Inferior parietal cortex (tissue), 1 donor: ENCODE results near the gene FXYD5.
A peak's percentile ranks its signal among the peaks of the same experiment; 100 is the strongest.

Experiments used
- DNase-seq: peaks from one replicate; pipeline ENCODE4 v3.0.0-alpha.2; 2016; ENCODE audit errors: extremely low spot score

The FXYD5 gene

DNA sequence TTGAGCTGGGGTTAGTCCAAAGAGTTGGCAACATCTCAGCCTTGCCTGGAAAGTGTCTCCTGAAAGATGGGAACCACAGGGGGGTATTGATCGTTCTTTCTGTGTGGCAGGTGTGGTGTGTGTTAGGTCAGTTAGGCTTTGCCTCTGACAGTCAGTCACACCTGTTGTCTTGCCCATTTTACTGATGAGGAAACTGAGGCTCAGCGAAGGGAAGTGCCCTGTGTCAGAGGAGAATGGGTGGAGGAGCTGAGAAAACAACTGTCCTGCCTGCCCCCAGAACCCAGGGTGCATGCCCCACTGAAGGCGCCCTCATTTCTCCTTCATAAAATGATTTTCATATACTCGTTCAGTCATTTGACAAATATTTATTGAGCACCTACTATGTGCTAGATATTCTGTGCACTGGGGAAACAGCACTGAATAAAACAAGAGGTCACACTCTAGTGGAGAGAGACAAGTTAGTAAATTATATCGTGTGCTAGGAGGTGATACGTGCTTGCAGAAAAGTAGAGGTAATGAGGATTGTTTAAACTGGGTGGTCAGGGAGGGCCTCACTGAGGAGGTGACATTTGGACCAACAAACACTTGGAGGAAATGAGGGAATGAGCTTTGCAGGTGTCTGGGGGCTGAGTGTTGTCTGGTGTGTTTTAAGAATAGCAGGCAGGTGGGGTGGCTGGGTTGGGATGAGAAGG, 1.6 kb downstream of the FXYD5 start:
- no peak for DNase-seq

- no peak for DNase-seq
These were observed 2.1 kb downstream of the FXYD5 start for GRCh38 chr19:35156673-35157014.

DNA sequence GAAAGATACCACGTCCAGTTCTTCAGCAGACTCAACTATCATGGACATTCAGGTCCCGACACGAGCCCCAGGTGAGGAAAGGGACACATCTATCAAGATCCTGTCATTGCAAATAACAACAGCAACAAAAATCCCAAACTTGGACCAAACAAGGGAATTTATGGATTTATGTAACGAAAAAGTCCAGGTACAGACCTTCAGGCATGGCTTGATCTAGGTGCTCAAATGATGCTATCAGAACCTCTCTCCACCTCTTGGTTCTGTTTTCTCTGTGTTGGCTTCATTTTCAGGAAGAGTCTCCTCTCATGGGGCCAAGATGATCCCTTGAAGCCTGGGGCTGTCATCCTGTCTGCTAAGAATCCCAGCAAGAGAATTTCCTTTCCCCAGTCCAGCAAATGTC, 2.9 kb downstream of the FXYD5 start:
- DNase-seq, result no peak

- no peak for DNase-seq
These were observed 5.1 kb downstream of the FXYD5 start for GRCh38 chr19:35159606-35160005.

DNA sequence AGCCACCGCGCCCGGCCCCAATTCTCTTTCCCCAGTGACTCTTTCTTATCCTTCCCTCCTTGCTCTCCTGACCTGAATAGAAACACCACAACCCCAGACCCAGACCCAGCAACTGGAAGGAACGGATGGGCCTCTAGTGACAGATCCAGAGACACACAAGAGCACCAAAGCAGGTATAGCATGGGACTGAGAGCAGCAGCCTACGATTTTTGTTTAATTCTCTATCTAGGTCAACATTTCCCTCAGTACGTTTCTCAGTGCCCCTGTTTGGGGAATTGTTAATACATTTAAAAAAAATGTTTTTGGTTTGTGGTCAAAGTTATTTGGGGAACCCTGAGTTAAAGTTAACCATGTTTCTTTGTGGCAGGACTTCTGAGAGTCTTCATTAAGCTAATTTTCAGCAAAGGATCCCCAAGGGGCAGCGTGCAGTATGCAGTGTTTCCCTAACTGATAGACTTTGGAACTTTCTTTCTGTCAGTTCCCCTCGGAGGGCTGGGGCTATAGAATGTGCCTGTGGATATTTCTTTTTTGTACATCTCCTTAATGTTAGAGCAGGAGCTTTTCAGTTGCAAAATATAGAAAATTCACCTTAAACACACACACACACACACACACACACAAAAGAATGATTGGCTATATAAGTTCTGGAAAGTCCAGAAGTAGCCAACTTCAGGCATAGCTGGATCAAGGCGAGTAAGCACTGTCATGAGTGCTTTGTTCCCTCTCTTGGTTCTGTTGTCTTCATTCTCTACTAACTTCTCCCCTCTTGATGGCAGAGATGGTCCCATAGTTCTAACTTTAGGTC, 6.3 kb downstream of the FXYD5 start:
- DNase-seq, result no peak

DNA sequence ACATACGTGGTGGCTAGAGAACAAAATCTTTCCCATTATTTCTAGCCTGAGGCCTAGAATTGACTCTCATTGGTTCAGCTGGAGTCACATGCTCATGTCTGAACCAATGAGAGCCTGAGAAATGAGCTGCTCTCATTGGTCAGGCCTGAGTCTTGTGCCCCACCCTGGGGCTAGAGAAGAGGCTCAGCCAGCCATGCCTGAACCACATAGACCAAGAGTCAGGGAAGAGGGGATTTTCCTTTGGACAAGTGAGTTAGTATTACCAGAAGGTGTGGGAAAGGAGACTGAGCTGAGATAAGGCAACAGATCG, 6.9 kb downstream of the FXYD5 start:
- no peak for DNase-seq

- DNase-seq, result no peak
These were observed 8.2 kb downstream of the FXYD5 start for GRCh38 chr19:35162471-35163326.

- DNase-seq, result no peak
These were observed 9.9 kb downstream of the FXYD5 start for GRCh38 chr19:35164418-35164817.

- no peak for DNase-seq
These were observed 10.9 kb downstream of the FXYD5 start for GRCh38 chr19:35165200-35166058.

- DNase-seq, result peak; percentile 35
These were observed 11.8 kb downstream of the FXYD5 start for GRCh38 chr19:35166100-35167063.

GRCh38 chr19:35167251-35168119, 12.9 kb downstream of the FXYD5 start:
- no peak for DNase-seq

GRCh38 chr19:35168196-35168595, 13.7 kb downstream of the FXYD5 start:
- no peak for DNase-seq

DNA sequence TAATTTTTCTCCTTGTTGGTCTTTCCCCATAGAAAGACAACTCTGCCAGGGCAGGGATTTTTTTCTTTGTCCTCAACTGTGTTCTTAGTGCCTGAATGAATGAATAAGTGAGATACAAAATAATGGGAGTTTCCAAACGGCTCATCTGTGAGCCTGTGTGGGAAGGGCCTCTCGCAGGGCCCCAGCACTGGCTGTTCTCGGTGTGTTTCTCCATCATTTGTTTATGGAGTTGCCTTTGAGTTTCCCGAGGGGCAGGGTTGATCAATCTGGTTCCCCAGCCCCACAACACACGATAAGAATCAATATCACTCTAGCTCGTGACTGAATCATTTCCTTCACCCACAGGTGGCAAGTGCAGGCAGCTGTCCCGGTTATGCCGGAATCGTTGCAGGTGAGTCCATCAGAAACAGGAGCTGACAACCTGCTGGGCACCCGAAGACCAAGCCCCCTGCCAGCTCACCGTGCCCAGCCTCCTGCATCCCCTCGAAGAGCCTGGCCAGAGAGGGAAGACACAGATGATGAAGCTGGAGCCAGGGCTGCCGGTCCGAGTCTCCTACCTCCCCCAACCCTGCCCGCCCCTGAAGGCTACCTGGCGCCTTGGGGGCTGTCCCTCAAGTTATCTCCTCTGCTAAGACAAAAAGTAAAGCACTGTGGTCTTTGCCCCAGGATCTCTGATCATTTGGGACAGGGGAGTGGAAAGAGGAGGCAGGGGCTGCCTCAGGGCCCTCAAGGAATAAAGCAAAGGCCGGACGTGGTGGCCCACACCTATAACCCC, 14.9 kb downstream of the FXYD5 start:
- no peak for DNase-seq

DNA sequence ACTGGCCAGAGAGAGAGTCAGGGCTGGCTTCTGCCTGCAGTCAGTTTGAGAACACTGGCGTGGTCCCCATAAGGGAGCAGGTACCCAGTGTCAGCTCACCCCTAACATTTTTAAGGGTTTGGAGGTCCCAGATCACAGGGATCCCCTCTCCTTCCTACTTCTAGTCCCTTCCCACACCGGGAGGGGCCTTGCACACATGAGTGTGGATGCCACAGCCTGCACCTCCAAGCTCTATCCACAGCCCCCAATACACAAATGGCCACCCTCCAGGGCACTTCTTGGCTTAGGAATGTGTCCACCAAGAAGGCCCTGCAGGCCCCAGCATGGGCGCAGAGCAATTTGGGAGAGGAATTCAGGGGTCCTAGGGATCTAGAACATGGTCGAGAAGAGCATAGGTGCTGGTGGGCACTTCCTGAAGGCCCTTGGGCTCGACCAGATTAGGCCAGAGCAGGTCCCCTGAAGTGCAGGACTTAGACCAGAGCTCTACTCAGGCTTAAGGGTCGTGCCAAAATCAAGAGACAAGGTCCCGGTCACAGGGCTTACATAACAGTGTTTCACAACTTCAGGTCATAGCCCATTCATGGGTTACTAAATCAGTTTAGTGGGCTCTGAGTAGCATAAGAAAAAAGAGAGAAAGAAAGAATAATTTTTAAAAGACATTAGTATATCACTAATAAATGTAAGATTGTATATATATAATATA, 16.0 kb downstream of the FXYD5 start:
- DNase-seq, result no peak

GRCh38 chr19:35171730-35172129, 17.2 kb downstream of the FXYD5 start:
- no peak for DNase-seq

DNA sequence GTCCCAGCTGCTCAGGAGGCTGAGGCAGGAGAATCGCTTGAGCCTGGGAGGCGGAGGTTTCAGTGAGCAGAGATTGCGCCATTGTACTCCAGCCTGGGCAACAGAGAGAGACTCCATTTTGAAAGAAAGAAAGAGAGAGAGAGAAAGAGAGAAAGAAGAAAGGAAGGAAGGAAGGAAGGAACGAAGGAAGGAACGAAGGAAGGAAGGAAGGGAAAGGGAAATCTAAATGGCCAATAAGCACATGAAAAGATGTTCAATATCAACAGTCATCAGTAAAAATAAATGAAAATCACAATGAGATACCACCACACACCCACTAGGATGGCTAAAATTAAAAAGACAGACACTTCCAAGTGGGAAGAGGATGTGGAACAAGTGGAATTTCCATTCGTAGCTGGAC, 19.7 kb downstream of the FXYD5 start:
- no peak for DNase-seq

- no peak for DNase-seq
These were observed 21.6 kb downstream of the FXYD5 start for GRCh38 chr19:35176181-35176570.
